GM21576 (cell line): ENCODE results near the gene TMEM60.

Source experiments
- ATAC-seq: cut with Tn5 transposase; IDR thresholded peaks from one replicate; pipeline ENCODE4 v1.9.1; 2021; ENCODE audit warnings: mild to moderate bottlenecking, moderate library complexity; ENCODE audit not compliant: unreplicated experiment

Gene TMEM60

DNA sequence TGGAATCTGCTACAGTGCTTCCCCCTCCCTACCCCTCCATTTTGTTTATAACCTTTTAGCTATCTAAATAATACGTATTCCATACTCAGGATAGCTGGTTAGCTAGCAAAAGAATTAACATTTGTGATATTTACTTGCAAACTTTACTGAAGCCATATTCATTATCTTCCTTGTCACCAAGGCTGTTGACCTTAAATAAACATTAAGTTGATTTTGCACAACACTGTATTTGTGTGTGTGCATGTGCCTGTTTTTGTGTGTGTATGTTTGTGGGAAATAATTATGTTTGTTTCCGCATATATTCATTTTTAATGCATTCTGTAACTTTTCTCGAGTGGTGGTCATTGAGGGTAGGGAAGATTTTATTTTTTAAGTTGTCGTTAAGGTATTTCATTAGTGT, 15.9 kb downstream of the TMEM60 start:
- no peak for ATAC-seq

DNA sequence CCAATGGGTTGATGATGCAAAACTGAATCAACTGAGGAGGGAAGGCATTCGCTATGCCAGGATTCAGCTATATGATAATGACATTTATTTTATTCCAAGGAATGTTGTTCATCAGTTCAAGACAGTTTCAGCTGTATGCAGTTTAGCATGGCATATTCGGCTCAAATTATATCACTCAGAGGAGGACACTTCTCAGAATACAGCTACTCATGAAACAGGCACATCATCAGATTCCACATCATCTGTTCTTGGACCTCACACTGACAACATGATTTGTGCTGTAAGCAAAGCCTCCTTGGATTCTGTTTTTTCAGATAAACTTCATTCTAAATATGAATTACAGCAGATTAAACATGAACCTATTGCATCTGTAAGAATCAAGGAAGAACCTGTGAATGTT, 19.7 kb downstream of the TMEM60 start:
- no peak for ATAC-seq

DNA sequence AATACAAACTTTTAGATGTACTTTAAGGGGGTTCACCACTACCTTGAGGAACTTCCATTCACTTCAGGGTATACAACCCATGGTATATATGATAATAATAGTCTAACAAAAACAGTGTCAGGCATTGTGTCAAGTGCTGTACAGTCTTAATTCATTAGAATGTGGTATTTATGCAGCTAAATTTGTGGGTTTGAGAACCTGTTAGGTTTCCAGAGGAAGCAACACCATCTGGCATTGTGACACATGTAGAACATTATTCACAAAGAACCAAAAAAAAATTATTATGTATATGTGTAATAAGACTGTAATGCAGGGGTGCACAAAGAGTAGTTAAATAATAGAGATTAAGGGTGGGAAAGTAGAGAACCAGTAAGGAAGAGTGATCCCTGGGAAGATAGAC, 26.3 kb downstream of the TMEM60 start:
- no peak for ATAC-seq

- no peak for ATAC-seq
Observed at GRCh38 chr7:77770316-77770715, 27.9 kb downstream of the TMEM60 start.

GRCh38 chr7:77766801-77767605, 31.2 kb downstream of the TMEM60 start:
- no peak for ATAC-seq

- ATAC-seq, result no peak
Observed at GRCh38 chr7:77765906-77766800, 32.1 kb downstream of the TMEM60 start.

- no peak for ATAC-seq
Observed at GRCh38 chr7:77765481-77765880, 32.8 kb downstream of the TMEM60 start.

GRCh38 chr7:77760809-77761453, 37.3 kb downstream of the TMEM60 start:
- ATAC-seq, result no peak

GRCh38 chr7:77759294-77759889, 38.8 kb downstream of the TMEM60 start:
- no peak for ATAC-seq

DNA sequence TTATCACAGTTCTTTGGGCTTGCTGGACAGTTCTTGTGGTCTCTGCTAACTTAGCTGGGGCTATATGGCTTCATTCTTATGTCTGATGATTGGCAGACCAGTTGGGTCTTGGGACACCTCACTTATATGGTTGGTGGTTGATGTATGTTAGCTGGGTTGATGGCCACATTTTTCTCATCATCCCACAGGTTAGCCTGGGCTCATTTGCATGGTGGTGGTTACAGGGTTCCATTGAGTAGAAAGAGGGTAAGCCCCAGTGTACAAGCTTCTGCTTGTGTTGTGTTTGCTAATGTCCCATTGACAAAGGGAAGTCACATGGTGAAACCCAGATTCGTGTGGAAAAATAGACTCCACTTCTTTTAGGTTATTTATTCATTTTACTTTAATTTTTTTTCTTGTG, 40.6 kb downstream of the TMEM60 start:
- peak; percentile 90 for ATAC-seq

DNA sequence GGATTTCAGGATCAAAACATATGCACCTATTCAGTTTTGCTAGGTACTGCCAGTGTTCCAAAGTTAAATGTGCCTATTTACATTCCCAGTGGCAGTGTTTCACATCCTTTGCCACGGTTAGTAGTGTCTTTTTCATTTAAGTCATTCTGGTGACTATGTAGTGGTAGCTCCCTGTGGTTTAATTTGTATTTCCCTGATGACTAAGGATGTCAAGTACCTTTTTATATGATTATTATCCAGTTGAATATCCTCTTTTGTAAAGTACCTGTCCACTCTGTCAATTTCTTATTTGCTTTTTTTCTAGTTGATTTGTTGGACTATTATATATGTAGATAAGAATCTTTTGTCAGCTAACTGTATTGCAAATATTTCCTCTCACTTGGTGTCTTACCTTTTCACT, 45.1 kb downstream of the TMEM60 start:
- ATAC-seq, result no peak

- no peak for ATAC-seq
Observed at GRCh38 chr7:77752016-77752415, 46.2 kb downstream of the TMEM60 start.

DNA sequence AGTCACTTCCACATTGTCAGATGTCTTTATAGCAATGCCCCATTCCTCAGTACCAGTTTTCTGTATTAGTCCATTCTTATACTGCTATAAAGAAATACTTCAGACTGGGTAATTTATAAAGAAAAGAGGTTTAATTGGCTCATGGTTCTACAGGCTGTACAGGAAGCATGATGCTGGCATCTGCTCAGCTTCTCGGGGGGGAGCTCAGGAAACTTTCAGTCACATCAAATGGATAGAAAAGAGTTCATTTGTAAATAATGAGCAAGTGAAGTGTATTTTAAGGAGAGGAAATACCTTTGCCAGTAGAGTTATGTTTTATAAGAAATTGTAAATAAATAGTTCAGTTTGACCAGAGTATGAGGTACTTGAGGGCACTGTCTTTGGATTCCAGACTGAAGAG, 50.5 kb downstream of the TMEM60 start:
- ATAC-seq, result no peak

DNA sequence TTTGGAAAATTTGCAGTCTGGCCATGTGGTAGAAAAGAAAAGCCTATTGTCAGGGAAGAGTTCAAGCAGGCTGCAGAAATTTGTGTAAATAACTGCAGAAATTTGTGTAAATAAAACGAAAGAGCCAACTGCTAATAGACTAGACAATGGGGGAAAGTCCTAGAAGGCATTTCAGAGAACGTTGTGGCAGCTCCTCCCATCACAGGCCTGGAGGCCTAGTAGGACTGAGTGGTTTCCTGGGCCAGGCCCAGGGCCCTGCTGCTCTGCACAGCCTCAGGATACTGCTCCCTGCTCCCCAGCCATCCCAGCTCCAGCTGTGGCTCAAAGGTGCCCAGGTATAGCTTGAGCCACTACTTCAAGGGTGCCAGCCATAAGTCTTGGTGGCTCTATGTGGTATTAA, 51.1 kb downstream of the TMEM60 start:
- no peak for ATAC-seq

DNA sequence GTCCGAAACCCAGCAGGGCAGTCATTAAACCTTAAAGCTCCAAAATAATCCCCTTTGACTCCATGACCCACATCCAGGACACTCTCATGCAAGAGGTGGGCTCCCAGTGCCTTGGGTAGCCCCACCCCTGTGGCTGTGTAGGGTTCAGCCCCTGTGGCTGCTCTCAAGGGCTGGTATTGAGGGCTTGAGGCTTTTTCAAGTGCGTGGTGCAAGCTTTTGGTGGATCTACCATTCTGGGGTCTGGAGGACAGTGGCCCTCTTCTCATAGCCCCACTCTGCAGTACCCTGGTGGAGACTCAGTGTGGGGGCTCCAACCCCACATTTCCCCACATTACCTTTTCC, 51.4 kb downstream of the TMEM60 start:
- ATAC-seq, result no peak

DNA sequence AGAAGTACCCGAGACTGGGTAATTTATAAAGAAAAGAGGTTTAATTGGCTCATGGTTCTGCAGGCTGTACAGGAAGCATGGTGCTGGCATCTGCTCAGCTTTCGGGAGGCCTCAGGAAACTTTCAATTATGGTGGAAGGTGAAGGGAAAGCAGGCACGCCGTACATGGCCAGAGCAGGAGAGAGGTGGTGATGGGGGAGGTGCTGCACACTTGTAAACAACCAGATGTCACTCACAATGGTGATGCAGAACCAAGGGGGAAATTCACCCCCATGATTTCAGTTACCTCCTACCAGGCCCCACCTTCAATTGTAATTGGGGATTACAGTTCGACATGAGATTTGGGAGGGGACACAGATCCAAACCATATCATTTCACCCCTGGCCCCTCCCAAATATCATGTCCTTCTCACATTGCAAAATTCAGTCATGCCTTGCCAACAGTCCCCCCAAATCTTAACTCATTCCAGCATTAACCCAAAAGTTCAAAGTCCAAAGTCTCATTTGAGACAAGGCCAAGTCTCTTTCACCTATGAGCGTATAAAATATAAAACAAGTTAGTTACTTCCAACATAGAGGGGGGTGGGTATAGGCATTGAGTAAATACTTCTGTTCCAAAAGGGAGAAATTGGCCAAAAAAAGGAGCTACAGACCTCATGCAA, 51.9 kb downstream of the TMEM60 start:
- no peak for ATAC-seq

DNA sequence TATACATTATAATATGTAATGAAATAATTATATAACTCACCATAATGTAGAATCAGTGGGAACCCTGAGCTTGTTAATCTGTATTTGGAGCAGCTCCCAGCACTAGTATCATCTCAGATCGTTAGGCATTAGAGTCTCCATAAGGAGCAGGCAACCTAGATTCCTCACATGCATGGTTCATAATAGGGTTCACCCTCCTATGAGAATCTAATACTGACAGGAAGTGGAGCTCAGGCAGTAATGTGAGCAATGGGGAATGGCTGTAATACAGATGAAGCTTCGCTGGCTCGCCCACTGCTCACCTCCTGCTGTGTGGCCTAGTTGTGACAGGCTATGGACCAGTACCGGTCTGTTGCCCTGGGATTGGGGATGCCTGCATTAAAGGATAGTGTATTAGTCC, 52.5 kb downstream of the TMEM60 start:
- no peak for ATAC-seq
